NCI-H2196 treated with DMSO at 0.1 percent for 48 hours (cell line): Measurements from ENCODE around the gene SRBD1.

ENCODE experiments used
- DNase-seq: peaks from one replicate; lab custom pipeline; 2025; ENCODE audit not compliant: unreplicated experiment; lab: John Stamatoyannopoulos, UW

The SRBD1 gene

GRCh38 chr2:45631955-45632354 is 20.9 kb upstream of the SRBD1 start:
- no peak for DNase-seq

- DNase-seq: no peak
Observed at GRCh38 chr2:45631319-45631718, 20.3 kb upstream of the SRBD1 start.

GRCh38 chr2:45629971-45630370 is 18.9 kb upstream of the SRBD1 start:
- DNase-seq: no peak

- DNase-seq: no peak
Observed at GRCh38 chr2:45627911-45628310, 16.8 kb upstream of the SRBD1 start.

- peak; percentile 65 for DNase-seq
Observed at GRCh38 chr2:45626387-45627221, 15.5 kb upstream of the SRBD1 start.

GRCh38 chr2:45625824-45626223 is 14.8 kb upstream of the SRBD1 start:
- no peak for DNase-seq

- DNase-seq: no peak
Observed at GRCh38 chr2:45623098-45623497, 12.0 kb upstream of the SRBD1 start.

- DNase-seq: no peak
Observed at GRCh38 chr2:45622336-45623075, 11.4 kb upstream of the SRBD1 start.

- no peak for DNase-seq
Observed at GRCh38 chr2:45617496-45617895, 6.4 kb upstream of the SRBD1 start.

- DNase-seq: no peak
Observed at GRCh38 chr2:45616658-45617411, 5.8 kb upstream of the SRBD1 start.

- no peak for DNase-seq
Observed at GRCh38 chr2:45614871-45615415, 3.9 kb upstream of the SRBD1 start.

GRCh38 chr2:45614330-45614729 is 3.3 kb upstream of the SRBD1 start:
- no peak for DNase-seq

GRCh38 chr2:45612731-45613130 is 1.7 kb upstream of the SRBD1 start:
- no peak for DNase-seq

- DNase-seq: no peak
Observed at GRCh38 chr2:45612285-45612684, 1.2 kb upstream of the SRBD1 start.

GRCh38 chr2:45610281-45611019 is 617 bp downstream of the SRBD1 start:
- DNase-seq: peak; percentile 62

GRCh38 chr2:45607701-45608100 is 3.4 kb downstream of the SRBD1 start:
- no peak for DNase-seq

GRCh38 chr2:45606796-45607195 is 4.3 kb downstream of the SRBD1 start:
- no peak for DNase-seq

GRCh38 chr2:45605116-45605515 is 6.0 kb downstream of the SRBD1 start:
- DNase-seq: no peak

GRCh38 chr2:45602624-45603023 is 8.4 kb downstream of the SRBD1 start:
- no peak for DNase-seq

- no peak for DNase-seq
Observed at GRCh38 chr2:45598545-45598944, 12.5 kb downstream of the SRBD1 start.

GRCh38 chr2:45596761-45597160 is 14.3 kb downstream of the SRBD1 start:
- no peak for DNase-seq
